Measurements from ENCODE around the gene KLHDC10.

- TF ChIP-seq POLR2AphosphoS5 (IDR thresholded peaks at IDR 0.05): no peak
- no peak for TF ChIP-seq EP300 (IDR thresholded peaks at IDR 0.05)
Observed at GRCh38 chr7:130107949-130108674, 37.8 kb downstream of the KLHDC10 start.
